GM13976 (cell line): ENCODE results near the gene GNLY.

Source experiments
- DNase-seq: peaks from one replicate; pipeline ENCODE4 v3.0.0; 2012; ENCODE audit warnings: low spot score
- in situ Hi-C: fragments of 300-500 bp; cut with MboI; formaldehyde crosslinking; loops from one replicate; pipeline ENCODE4 v1.12.0; 2022; ENCODE audit warnings: low sequenced_read_pairs, mixed read lengths, inconsistent platforms; ENCODE audit not compliant: unreplicated experiment
- TF ChIP-seq, protein P1 (sequence below): IDR thresholded peaks from 2 replicates; pipeline ENCODE4 v1.5.1; 2012; ENCODE audit warnings: borderline replicate concordance, mild to moderate bottlenecking; ENCODE audit not compliant: insufficient read depth; ENCODE audit errors: extremely low read depth, missing control alignments, control extremely low read depth

The GNLY gene

DNA sequence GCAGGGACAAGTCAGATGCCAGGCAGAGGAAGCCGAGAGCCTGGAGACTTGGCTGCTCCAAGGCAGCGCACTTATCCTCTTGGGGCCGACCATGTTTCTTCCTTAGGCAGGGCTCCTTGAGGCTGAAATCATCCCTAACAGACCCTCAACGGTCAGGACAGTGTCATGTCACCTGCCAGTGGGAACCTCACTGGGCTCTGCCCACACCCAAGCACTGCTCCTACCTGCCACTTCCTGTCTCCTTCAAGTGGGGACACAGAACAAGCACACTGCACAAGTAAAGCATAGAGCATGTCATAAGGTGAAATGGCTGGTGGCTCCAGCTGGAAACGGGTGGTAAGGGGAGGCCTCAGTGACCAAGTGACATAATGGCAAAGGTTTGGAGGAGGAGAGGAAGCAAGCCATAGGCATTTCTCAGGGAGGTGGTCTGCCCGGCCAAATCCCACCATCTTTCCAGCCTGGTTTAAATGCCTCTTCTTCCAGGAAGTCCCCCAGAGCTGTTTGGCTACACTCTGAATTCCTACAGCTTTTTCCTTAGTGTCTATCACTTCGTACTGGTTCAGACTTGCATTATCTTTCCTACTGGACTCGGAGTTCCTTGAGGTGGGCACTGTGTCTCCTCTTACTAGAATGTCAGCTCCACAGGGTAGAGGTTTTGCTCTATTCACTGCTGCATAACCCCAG is 52.3 kb downstream of the GNLY start:
- TF ChIP-seq, protein P1, sequence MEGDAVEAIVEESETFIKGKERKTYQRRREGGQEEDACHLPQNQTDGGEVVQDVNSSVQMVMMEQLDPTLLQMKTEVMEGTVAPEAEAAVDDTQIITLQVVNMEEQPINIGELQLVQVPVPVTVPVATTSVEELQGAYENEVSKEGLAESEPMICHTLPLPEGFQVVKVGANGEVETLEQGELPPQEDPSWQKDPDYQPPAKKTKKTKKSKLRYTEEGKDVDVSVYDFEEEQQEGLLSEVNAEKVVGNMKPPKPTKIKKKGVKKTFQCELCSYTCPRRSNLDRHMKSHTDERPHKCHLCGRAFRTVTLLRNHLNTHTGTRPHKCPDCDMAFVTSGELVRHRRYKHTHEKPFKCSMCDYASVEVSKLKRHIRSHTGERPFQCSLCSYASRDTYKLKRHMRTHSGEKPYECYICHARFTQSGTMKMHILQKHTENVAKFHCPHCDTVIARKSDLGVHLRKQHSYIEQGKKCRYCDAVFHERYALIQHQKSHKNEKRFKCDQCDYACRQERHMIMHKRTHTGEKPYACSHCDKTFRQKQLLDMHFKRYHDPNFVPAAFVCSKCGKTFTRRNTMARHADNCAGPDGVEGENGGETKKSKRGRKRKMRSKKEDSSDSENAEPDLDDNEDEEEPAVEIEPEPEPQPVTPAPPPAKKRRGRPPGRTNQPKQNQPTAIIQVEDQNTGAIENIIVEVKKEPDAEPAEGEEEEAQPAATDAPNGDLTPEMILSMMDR: no peak
- DNase-seq: no peak
- in situ Hi-C loops: no loop called here

DNA sequence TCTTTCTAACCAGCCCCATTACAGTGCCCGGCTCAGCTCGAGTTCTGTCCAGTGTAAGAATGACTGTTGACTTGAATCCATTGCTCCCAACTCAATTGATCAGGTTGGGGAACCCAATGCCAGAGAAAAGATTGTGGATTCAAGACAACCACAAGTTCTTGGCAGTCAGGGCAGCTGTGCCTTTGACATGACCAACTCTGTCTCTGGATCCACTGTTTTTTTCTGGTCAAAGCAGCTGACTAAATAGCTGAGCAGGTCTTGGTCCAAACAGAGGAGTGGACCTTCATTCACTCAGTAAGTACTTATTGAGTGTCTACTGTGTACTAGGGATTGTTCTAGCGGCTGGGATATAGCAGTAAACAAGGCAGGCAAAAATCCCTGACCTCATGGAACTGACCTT is 53.3 kb downstream of the GNLY start:
- TF ChIP-seq, protein P1: no peak
- DNase-seq: no peak
- in situ Hi-C loops: no loop called here

DNA sequence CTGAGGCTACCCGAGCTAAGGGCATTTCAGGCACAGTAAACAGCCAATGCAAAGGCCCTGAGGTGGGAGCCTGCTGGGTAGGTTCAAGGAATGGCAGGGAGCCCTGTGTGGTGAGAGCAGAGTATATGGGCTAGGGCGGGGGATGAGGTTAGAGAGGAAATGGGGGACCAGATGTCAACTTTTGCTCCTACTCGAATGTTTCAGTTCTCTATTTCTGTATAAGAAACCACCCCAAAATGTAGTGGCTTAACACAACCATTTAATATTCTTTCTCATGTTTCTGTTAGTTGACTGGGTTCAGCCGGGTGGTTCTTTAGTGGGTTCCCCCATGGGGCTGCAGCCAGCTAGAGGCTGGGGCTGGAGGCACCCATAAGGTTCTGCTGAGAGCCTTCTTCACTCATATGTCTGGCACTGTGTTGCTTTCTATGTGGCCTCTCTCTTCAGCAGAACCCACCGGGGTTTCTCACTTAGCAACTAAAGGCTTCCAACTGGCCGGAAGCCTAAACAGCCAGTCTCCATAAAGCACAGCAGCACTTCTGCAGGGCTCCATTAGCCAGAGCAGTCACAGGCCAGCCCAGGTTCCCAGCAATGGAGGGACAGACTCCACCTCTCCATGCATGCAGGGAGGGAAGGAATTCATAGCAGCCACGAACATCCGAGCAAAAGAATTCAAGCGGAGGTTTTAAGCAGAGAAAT is 54.0 kb downstream of the GNLY start:
- peak; percentile 69 for DNase-seq
- TF ChIP-seq, protein P1: no peak
- in situ Hi-C loops: no loop called here
